K562 (cell line): Measurements from ENCODE around the gene NOL4L. TPM values are rescaled to one million over a fixed set of nuclear protein-coding genes. Genes with fewer than 3 reads are reported as not detected.

Source experiments
- ATAC-seq: fragments of 200-7000 bp; cut with Tn5 transposase; 3 replicates; pipeline ENCODE4 v1.9.1; 2020; ENCODE audit warnings: moderate library complexity
- BruUV-seq: library from RNA; stranded (reverse); fragments of 400-500 nt; replicated peaks from 2 replicates; lab custom pipeline; 2021; lab: Mats Ljungman, UMichigan
- CTCF ChIA-PET: fragments of 300-600 bp; formaldehyde crosslinking; extraction: SDS; loops from one replicate; lab custom pipeline; 2021; ENCODE audit warnings: low intra/inter-chr PET ratio; lab: Yijun Ruan, JAX
- POLR2A ChIA-PET: fragments of 300-600, 350-650 bp; sonication (Branson Sonifier 250); formaldehyde crosslinking; extraction: SDS; loops from one replicate; lab custom pipeline; 2021; ENCODE audit warnings: antibody characterized with exemption, inconsistent platforms; lab: Yijun Ruan, JAX
- DNase-seq, 4 experiments: peaks; one replicate each; pipeline versions ENCODE4 v3.0.0 to v3.0.0-alpha.2; 2011 to 2018; ENCODE audit warnings: low spot score in 3 of 4, mixed read lengths in 3 of 4; ENCODE audit errors: extremely low read depth in 1 of 4
- FAIRE-seq: peaks from 2 replicates; lab custom pipeline; 2011; peaks lifted over from hg19 to GRCh38; lab: Jason Lieb, UNC
- H2AFZ ChIP-seq: 2 replicates; pipeline ENCODE4 v1.6.0; 2011; ENCODE audit warnings: low read depth, low read length, control low read depth, inconsistent platforms
- H3K27ac ChIP-seq: fragments of 200-600 bp; 3 replicates; pipeline ENCODE4 v1.8.0; 2011; ENCODE audit warnings: low read depth, mild to moderate bottlenecking, control low read depth, inconsistent platforms, low read length, moderate library complexity, mixed read lengths; ENCODE audit errors: extremely low read depth
- H3K27me3 ChIP-seq, 2 experiments: fragments of 300-600 bp in 1 of 2; 2 replicates in 1 of 2; 3 replicates in 1 of 2; pipeline versions ENCODE4 v1.6.0 to v1.8.0; 2011; ENCODE audit warnings: inconsistent platforms in 2 of 2, low read length in 2 of 2, mild to moderate bottlenecking in 1 of 2, mixed read lengths in 1 of 2, moderate library complexity in 1 of 2; ENCODE audit not compliant: control insufficient read depth in 2 of 2, insufficient read depth in 2 of 2
- H3K36me3 ChIP-seq: fragments of 300-600 bp; 3 replicates; pipeline ENCODE4 v1.8.0; 2011; ENCODE audit warnings: mild to moderate bottlenecking, low read length, inconsistent platforms; ENCODE audit not compliant: control insufficient read depth, insufficient read depth
- H3K4me1 ChIP-seq, 2 experiments: fragments of 200-600 bp in 1 of 2; replicated peaks in 1 of 2; 2 replicates in 1 of 2; 3 replicates in 1 of 2; pipeline versions ENCODE4 v1.5.1 to v1.8.0; 2011; ENCODE audit warnings: inconsistent platforms in 2 of 2, low read length in 2 of 2, mild to moderate bottlenecking in 1 of 2, mixed read lengths in 1 of 2, moderate library complexity in 1 of 2; ENCODE audit not compliant: control insufficient read depth in 2 of 2, insufficient read depth in 2 of 2
- H3K4me2 ChIP-seq: 2 replicates; pipeline ENCODE4 v1.6.1; 2011; ENCODE audit warnings: low read length, control low read depth, inconsistent platforms, mixed read lengths; ENCODE audit not compliant: insufficient read depth
- H3K4me3 ChIP-seq: fragments of 200-600 bp; sonication (generic), shearing (Covaris generic); 2 replicates; pipeline ENCODE4 v1.5.1; 2016; ENCODE audit warnings: control low read depth, inconsistent platforms
- H3K79me2 ChIP-seq: fragments of 200-600 bp; 3 replicates; pipeline ENCODE4 v1.8.0; 2011; ENCODE audit warnings: low read length, inconsistent platforms; ENCODE audit not compliant: control insufficient read depth, insufficient read depth
- H3K9ac ChIP-seq, 2 experiments: 2 replicates each; pipeline versions ENCODE4 v1.6.0 to v1.6.1; 2011; ENCODE audit warnings: low read depth in 2 of 2, low read length in 2 of 2, control low read depth in 1 of 2, inconsistent platforms in 1 of 2, mild to moderate bottlenecking in 1 of 2, mixed read lengths in 1 of 2; ENCODE audit not compliant: insufficient read depth in 1 of 2
- H3K9me1 ChIP-seq: one replicate; pipeline ENCODE4 v1.6.0; 2011; ENCODE audit warnings: inconsistent platforms, mild to moderate bottlenecking, low read length, moderate library complexity; ENCODE audit not compliant: control insufficient read depth, insufficient read depth
- H3K9me3 ChIP-seq: replicated peaks from 2 replicates; pipeline ENCODE4 v1.5.1; 2011; ENCODE audit warnings: low read depth, low read length, inconsistent platforms; ENCODE audit not compliant: control insufficient read depth, insufficient read depth
- H4K20me1 ChIP-seq: replicated peaks from 2 replicates; pipeline ENCODE4 v1.6.1; 2011; ENCODE audit warnings: low read length, inconsistent platforms, mixed read lengths; ENCODE audit not compliant: control insufficient read depth, insufficient read depth
- CHD4 ChIP-seq: fragments of 200-600 bp; sonication (generic); IDR thresholded peaks from 3 replicates; pipeline ENCODE4 v1.6.1; 2012; ENCODE audit warnings: low read depth, mild to moderate bottlenecking, mixed read lengths, low read length, inconsistent platforms; ENCODE audit not compliant: insufficient read depth, insufficient replicate concordance, poor library complexity, severe bottlenecking
- ELF4 ChIP-seq: fragments of 450-650 bp; formaldehyde crosslinking; IDR thresholded peaks from 2 replicates; pipeline ENCODE4 v1.4.0; 2022; ENCODE audit warnings: missing genetic modification characterization
- HNRNPLL ChIP-seq: fragments of 200-400 bp; formaldehyde crosslinking; IDR thresholded peaks from 2 replicates; pipeline ENCODE4 v1.6.1; 2017; ENCODE audit warnings: low read length, low read depth, mild to moderate bottlenecking; ENCODE audit not compliant: poor library complexity, severe bottlenecking
- KDM1A ChIP-seq, 2 experiments: fragments of 450-650 bp; IDR thresholded peaks; 2 replicates each; pipeline ENCODE4 v1.6.1; 2016; ENCODE audit warnings: mild to moderate bottlenecking in 2 of 2
- ZC3H4 ChIP-seq: sonication (generic); formaldehyde crosslinking; IDR thresholded peaks from 2 replicates; pipeline ENCODE4 v1.9.0; 2021; ENCODE audit warnings: missing genetic modification reagents, borderline replicate concordance
- ZFPM2 ChIP-seq: fragments of 250-450 bp; sonication (Bioruptor Pico); IDR thresholded peaks from 2 replicates; pipeline ENCODE4 v1.5.1; 2022; ENCODE audit warnings: mild to moderate bottlenecking
- ZNF12 ChIP-seq: sonication (generic); formaldehyde crosslinking; IDR thresholded peaks from 2 replicates; pipeline ENCODE4 v1.4.0; 2020; ENCODE audit warnings: mild to moderate bottlenecking, missing genetic modification reagents
- WGBS: fragments of 100-300 bp; shearing (Covaris generic); methylation state at CpG from one replicate; pipeline ENCODE4 v1.1.6; 2016; ENCODE audit warnings: low coverage, mixed read lengths; ENCODE audit not compliant: insufficient coverage; ENCODE audit errors: missing lambda C conversion rate; 5-methylcytosine and 5-hydroxymethylcytosine counted together
- in situ Hi-C: fragments of 300-500 bp; cut with MboI; formaldehyde crosslinking; loops from 4 replicates; pipeline ENCODE4 v1.15.0; 2018; ENCODE audit warnings: inconsistent platforms, mixed read lengths
- intact Hi-C: fragments of 100-400 bp; cut with micrococcal nuclease; formaldehyde crosslinking; loops from 2 replicates; pipeline ENCODE4 v1.14.2; 2022
- polyA plus RNA-seq, 8 experiments: library from polyadenylated mRNA; depleted of rRNA in 4 of 8; stranded (reverse) in 5 of 8; unstranded in 3 of 8; fragments of >200 nt; fragmentation: Nextera tagmentation in 2 of 8; fragmentation: Illumina TruSeq in 1 of 8; extraction: Ambion mirVana in 2 of 8; extraction: Trizol in 1 of 8; gene quantifications; 2 replicates each; pipeline versions ENCODE4 v1.2.1 to v1.2.3, GENCODE V29; 2011 to 2014; ENCODE audit warnings: inconsistent platforms in 1 of 8, missing spikeins in 1 of 8
- total RNA-seq, 7 experiments: library from RNA; depleted of rRNA in 6 of 7; stranded (reverse); fragments of >200 nt in 6 of 7; fragmentation: Illumina TruSeq in 2 of 7; extraction: Trizol in 2 of 7; gene quantifications; 2 replicates each; pipeline versions ENCODE4 v1.2.1 to v1.2.3, GENCODE V29; 2011 to 2021; ENCODE audit warnings: low replicate concordance in 1 of 7
- TF ChIP-seq, protein P1 (sequence below): fragments of 250-450 bp; sonication (Bioruptor Pico); IDR thresholded peaks from 2 replicates; pipeline ENCODE4 v1.5.0; 2020; ENCODE audit warnings: mild to moderate bottlenecking, borderline replicate concordance

The NOL4L gene
- total and polyA plus RNA-seq, 9 of the 15 experiments (the other 6 are each of a cell fraction or from before 2014, with no cell fraction given), result 5.1 to 36.2 (median 13.6) TPM

DNA sequence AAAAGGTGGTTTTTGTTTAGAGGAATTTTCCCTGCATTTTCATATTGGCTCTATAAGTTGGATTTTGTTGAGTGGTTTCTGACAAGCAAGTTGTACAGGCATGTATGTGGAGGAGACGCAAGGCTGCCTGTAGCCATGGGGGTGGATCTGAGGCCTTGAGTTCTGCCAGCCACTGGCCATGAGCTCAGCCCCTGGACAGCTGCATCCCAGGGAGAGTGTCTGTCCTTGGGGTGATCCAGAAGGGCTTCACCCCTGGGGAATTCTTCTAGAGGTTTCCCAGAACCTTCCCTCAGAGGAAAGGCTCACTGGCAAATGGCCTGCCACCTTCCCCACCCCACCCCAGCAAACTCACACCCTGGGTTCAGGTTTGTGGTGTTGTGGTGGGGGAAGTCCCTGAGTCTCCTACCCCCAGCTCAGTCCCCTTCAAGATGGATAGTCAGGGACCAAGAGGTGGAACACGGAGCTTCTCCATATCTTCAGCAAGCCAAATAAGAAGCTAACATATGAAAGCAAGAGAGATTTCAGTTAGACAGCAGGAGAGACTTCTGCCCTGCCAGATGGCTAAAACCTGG lies 11.6 kb upstream of the NOL4L start:
- Histone ChIP-seq H3K4me2 (no peak overlapping the region), H3K9me3 (no peaks in the 10 kb centered on the region), H3K36me3 (peaks cover 8% of the 10 kb centered on the region; the same call in 1 of the 3 replicates), H3K4me3 (no peak overlapping the region), H4K20me1 (no peaks in the 10 kb centered on the region), H3K79me2 (no peaks in the 10 kb centered on the region), H3K4me1 (peaks cover 0 to 5% of the 10 kb centered on the region in 2 experiments; a peak in 2 of 5 replicates), H3K9ac (peak overlapping the region in 1 of 2 experiments; percentile 54; a peak in 2 of 4 replicates), H3K27ac (no peak overlapping the region), H2AFZ (no peak overlapping the region), H3K27me3 (no peaks in the 10 kb centered on the region), H3K9me1 (no peaks in the 10 kb centered on the region)
- BruUV-seq, result no TSS peak
- POLR2A ChIA-PET, result interaction anchor here (1.4 to 1.6 kb wide), 2 partner anchors 9 to 10 kb away, joined by 3 to 11 read pairs; no protein-coding TSS in a partner anchor
- CTCF ChIA-PET, result no interaction called here
- TF ChIP-seq, protein P1, sequence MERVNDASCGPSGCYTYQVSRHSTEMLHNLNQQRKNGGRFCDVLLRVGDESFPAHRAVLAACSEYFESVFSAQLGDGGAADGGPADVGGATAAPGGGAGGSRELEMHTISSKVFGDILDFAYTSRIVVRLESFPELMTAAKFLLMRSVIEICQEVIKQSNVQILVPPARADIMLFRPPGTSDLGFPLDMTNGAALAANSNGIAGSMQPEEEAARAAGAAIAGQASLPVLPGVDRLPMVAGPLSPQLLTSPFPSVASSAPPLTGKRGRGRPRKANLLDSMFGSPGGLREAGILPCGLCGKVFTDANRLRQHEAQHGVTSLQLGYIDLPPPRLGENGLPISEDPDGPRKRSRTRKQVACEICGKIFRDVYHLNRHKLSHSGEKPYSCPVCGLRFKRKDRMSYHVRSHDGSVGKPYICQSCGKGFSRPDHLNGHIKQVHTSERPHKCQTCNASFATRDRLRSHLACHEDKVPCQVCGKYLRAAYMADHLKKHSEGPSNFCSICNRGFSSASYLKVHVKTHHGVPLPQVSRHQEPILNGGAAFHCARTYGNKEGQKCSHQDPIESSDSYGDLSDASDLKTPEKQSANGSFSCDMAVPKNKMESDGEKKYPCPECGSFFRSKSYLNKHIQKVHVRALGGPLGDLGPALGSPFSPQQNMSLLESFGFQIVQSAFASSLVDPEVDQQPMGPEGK (CRISPR knock-in tag), result no peak
- no peak for TF ChIP-seq KDM1A (IDR thresholded peaks at IDR 0.05)
- no peak for TF ChIP-seq ZNF12 (CRISPR knock-in tag)
- TF ChIP-seq ZC3H4, result no peak
- no peak for TF ChIP-seq ZFPM2 (CRISPR knock-in tag)
- TF ChIP-seq HNRNPLL, result no peak
- no peak for TF ChIP-seq CHD4
- TF ChIP-seq ELF4 (CRISPR knock-in tag), result no peak
- DNase-seq (no peak), ATAC-seq (no peak), FAIRE-seq (peak; percentile 44)
- in situ Hi-C loops, result no loop called here
- intact Hi-C loops, result no loop called here
- 19% methylated on average over 2 of the region's 2 CpGs for WGBS
